ENCODE results near the gene MEIS1.

MEIS1 gene

GRCh38 chr2:66445076-66445924, 10.4 kb downstream of the MEIS1 start:
- no peak for DNase-seq

- DNase-seq, result no peak
Observed at GRCh38 chr2:66445925-66446871, 11.3 kb downstream of the MEIS1 start.

GRCh38 chr2:66446941-66447340, 12.0 kb downstream of the MEIS1 start:
- no peak for DNase-seq

GRCh38 chr2:66447677-66448076, 12.8 kb downstream of the MEIS1 start:
- no peak for DNase-seq

GRCh38 chr2:66448136-66448991, 13.4 kb downstream of the MEIS1 start:
- no peak for DNase-seq

DNA sequence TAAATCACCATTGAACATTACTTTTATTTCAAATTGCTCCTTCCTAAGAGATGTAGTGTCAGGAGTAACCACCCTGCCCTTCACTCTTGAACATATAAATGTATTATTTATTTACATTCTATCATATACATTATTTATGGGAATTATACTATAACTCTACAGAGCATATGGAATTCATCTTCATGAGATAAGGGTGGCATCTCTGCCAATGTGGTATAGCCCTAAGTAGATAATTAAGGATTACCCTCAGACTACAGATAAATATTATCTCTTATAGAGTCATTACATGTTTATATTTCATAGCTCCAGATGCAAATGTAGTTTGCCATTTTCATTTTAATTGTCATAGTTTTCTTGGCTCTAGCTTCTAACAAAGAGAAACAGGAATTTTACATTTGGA, 17.3 kb downstream of the MEIS1 start:
- DNase-seq, result no peak

GRCh38 chr2:66452917-66453316, 18.0 kb downstream of the MEIS1 start:
- no peak for DNase-seq

GRCh38 chr2:66455490-66455889, 20.6 kb downstream of the MEIS1 start:
- DNase-seq, result no peak

- DNase-seq, result no peak
Observed at GRCh38 chr2:66456183-66457041, 21.5 kb downstream of the MEIS1 start.

- DNase-seq, result no peak
Observed at GRCh38 chr2:66457545-66457944, 22.6 kb downstream of the MEIS1 start.

GRCh38 chr2:66460031-66460430, 25.1 kb downstream of the MEIS1 start:
- DNase-seq, result no peak

DNA sequence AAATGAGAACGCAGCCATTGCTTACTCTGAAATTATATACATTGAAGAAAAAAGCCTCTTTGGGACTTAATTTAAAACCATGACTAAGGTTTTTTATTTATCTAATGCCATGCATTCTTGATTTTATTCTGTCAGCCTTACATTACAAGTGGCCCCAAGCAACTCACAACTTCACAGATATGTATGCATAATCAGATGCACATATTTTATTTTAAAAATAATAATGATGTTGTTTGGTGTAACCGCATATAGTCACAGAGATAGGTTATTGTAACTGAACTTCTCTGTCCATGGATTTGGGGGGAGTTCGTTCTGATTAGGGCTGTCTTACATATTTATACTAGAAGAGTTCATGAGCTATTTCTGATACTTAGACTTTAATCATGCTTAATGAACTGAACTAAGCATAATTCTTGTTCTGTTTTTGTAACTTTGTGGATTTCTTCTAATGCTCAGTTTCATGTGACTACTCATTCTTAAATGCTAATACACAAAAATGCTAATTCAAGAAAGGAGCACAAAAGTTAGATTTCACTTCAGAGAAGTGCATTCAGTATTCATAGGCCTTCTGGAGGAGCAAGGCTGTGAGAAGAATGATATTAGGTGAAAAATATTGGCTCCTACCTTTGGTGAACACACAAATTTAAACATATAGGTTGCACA, 26.2 kb downstream of the MEIS1 start:
- DNase-seq, result no peak

DNA sequence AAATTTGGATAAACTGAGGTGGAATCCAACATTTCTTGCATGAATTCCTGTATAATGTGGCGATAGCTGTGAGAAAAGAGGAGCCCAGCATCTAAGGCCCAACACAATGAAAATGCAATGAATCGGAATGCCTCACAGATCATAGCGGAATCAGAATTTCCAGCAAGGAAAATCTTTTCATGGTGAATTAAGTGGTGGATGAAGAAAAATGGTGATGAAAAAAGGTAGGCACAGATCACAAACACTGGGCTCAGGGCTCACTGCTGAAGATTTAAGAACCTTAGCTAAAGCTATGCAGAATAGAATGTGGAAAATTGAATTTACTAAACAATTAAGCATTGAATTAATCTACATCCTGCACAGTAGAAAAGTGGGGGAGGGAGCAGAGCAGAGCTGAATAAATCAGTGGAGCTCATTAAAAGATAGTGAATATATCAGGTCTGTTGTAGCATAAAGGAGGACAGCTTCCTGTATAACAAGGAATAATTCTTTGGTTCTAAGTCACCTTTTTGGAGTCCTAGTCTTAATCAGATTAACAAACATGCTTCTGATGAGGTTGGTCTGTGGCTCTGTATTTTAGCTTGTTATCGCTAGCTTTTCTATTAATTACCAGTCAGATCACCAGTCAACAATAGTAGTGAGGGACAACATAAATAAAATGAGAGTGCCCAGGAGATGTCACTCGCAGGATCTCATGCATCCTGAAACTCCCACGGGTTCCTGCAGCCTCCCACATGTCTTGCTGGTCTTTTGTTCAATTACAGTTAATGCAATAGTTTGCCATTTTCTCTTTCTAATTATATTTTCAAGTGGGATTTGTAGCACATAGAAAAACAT, 27.0 kb downstream of the MEIS1 start:
- no peak for DNase-seq

GRCh38 chr2:66462501-66462825, 27.5 kb downstream of the MEIS1 start:
- DNase-seq, result no peak

DNA sequence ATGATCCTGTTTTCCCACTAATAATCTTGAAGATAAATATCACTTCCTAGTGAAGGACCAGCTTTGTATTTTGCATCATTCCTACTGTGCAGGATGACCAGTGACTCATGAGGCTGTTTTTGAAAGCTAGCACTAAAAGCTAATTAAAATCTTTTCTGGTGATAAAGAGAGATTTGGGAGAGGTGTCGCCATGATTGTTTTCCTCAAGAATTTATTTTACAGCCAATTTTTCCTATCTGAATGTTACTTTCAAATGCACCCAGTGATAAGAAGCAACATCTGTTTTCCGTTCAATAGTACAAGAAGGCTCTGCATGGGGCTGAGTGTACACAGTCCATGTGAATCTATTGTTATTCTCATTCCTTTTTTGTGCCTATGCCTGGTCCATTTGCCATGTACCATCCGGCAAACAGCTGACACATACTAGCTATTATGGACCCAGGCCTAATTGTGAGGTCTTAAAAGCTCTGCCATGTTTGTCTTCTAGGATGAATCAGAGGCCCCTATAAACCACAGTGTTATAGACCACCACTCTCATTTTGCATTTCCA, 28.4 kb downstream of the MEIS1 start:
- DNase-seq, result no peak

GRCh38 chr2:66464930-66465637, 30.2 kb downstream of the MEIS1 start:
- DNase-seq, result no peak

- DNase-seq, result no peak
Observed at GRCh38 chr2:66466433-66466832, 31.5 kb downstream of the MEIS1 start.

GRCh38 chr2:66467718-66468117, 32.8 kb downstream of the MEIS1 start:
- no peak for DNase-seq

- no peak for DNase-seq
Observed at GRCh38 chr2:66469214-66469902, 34.4 kb downstream of the MEIS1 start.

Measured in NCI-H774 (cell line).